Neural progenitor cell (in vitro differentiated cells): ENCODE data around the gene REXO5. TPM values are rescaled to one million over a fixed set of nuclear protein-coding genes. Genes with fewer than 3 reads are reported as not detected.

Source experiments
- DNase-seq: peaks from one replicate; pipeline ENCODE4 v3.0.0-alpha.2; 2016; ENCODE audit warnings: low spot score
- H2AFZ ChIP-seq: fragments of 200-600 bp; sonication (generic); replicated peaks from 2 replicates; pipeline ENCODE4 v1.6.1; 2016; ENCODE audit warnings: antibody characterized with exemption
- H3F3A ChIP-seq: fragments of 200-600 bp; sonication (generic); 2 replicates; pipeline ENCODE4 v1.6.1; 2016; ENCODE audit warnings: antibody characterized with exemption, low read depth
- H3K27ac ChIP-seq: fragments of 200-600 bp; sonication (generic); 2 replicates; pipeline ENCODE4 v1.5.1; 2016; ENCODE audit warnings: mild to moderate bottlenecking
- H3K27me3 ChIP-seq: fragments of 200-600 bp; sonication (generic); 2 replicates; pipeline ENCODE4 v1.6.1; 2016; ENCODE audit warnings: mild to moderate bottlenecking, moderate library complexity
- H3K36me3 ChIP-seq: fragments of 200-600 bp; sonication (generic); 2 replicates; pipeline ENCODE4 v1.5.1; 2016
- H3K4me1 ChIP-seq: fragments of 200-600 bp; sonication (generic); 2 replicates; pipeline ENCODE4 v1.6.1; 2016; ENCODE audit warnings: mixed run types
- H3K4me2 ChIP-seq: fragments of 200-600 bp; sonication (generic); 2 replicates; pipeline ENCODE4 v1.6.1; 2016
- H3K4me3 ChIP-seq: fragments of 200-600 bp; sonication (generic); 2 replicates; pipeline ENCODE4 v1.5.1; 2016
- H3K79me2 ChIP-seq: fragments of 200-600 bp; sonication (generic); 2 replicates; pipeline ENCODE4 v1.6.1; 2016; ENCODE audit warnings: low read depth
- H3K9ac ChIP-seq: fragments of 200-600 bp; sonication (generic); 2 replicates; pipeline ENCODE4 v1.6.1; 2016
- H3K9me3 ChIP-seq: fragments of 200-600 bp; sonication (generic); 2 replicates; pipeline ENCODE4 v1.5.1; 2016; ENCODE audit warnings: low read depth
- H4K20me1 ChIP-seq: fragments of 200-600 bp; sonication (generic); 2 replicates; pipeline ENCODE4 v1.6.1; 2016; ENCODE audit warnings: low read depth
- H3K27ac Mint-ChIP-seq: 3 replicates; pipeline ENCODE4 v1.8.0; 2021; ENCODE audit warnings: mixed read lengths
- H3K27me3 Mint-ChIP-seq: 2 replicates; pipeline ENCODE4 v1.8.0; 2022; ENCODE audit warnings: low read depth, mild to moderate bottlenecking, inconsistent platforms, moderate library complexity, mixed read lengths; ENCODE audit not compliant: insufficient read depth
- H3K36me3 Mint-ChIP-seq: 3 replicates; pipeline ENCODE4 v1.8.0; 2021; ENCODE audit warnings: mixed read lengths
- H3K4me1 Mint-ChIP-seq: 3 replicates; pipeline ENCODE4 v1.8.0; 2021; ENCODE audit warnings: mixed read lengths
- H3K4me3 Mint-ChIP-seq: 3 replicates; pipeline ENCODE4 v1.8.0; 2021; ENCODE audit warnings: mild to moderate bottlenecking, moderate library complexity, mixed read lengths
- H3K9me3 Mint-ChIP-seq: 3 replicates; pipeline ENCODE4 v1.8.0; 2020; ENCODE audit warnings: mixed read lengths
- CTCF ChIP-seq: fragments of 200-600 bp; sonication (generic); IDR thresholded peaks from 2 replicates; pipeline ENCODE4 v1.5.1; 2017; ENCODE audit warnings: antibody characterized with exemption, mild to moderate bottlenecking
- EZH2 ChIP-seq: fragments of 200-600 bp; sonication (generic); IDR thresholded peaks from 2 replicates; pipeline ENCODE4 v1.6.1; 2017; ENCODE audit warnings: antibody characterized with exemption, mild to moderate bottlenecking, moderate library complexity
- EZH2phosphoT487 ChIP-seq: fragments of 200-600 bp; sonication (generic); IDR thresholded peaks from 2 replicates; pipeline ENCODE4 v1.6.1; 2017; ENCODE audit warnings: antibody characterized with exemption
- total RNA-seq: library from RNA; depleted of rRNA; stranded (reverse); fragments of >200 nt; gene quantifications from 2 replicates; pipeline ENCODE4 v1.2.3, GENCODE V29; 2015; ENCODE audit warnings: low replicate concordance

Gene REXO5
- 9.8 and 13.1 TPM in 2 replicates for total RNA-seq

- H3K27ac ChIP-seq, result peak within 1 kb of the TSS; percentile 88
- H3F3A ChIP-seq, result peaks cover 14% of the 10 kb centered on the region
- H4K20me1 ChIP-seq, result no peaks in the 10 kb centered on the region
- peaks cover 18% of the 10 kb centered on the region for H3K79me2 ChIP-seq
- H3K9me3 ChIP-seq, result no peaks in the 10 kb centered on the region
- H3K36me3 ChIP-seq, result no peaks in the 10 kb centered on the region
- Mint-ChIP-seq H3K27ac (peak within 1 kb of the TSS; percentile 99), H3K4me3 (peak within 1 kb of the TSS; percentile 98), H3K36me3 (peaks cover 6% of the 10 kb centered on the region), H3K27me3 (no peaks in the 10 kb centered on the region), H3K9me3 (no peaks in the 10 kb centered on the region), H3K4me1 (peaks cover 7% of the 10 kb centered on the region)
- H2AFZ ChIP-seq, result peak within 1 kb of the TSS; percentile 98
- peaks cover 9% of the 10 kb centered on the region for H3K4me1 ChIP-seq
- H3K4me3 ChIP-seq, result peak within 1 kb of the TSS; percentile 78
- H3K9ac ChIP-seq, result peak within 1 kb of the TSS; percentile 66
- DNase-seq, result peak; percentile 95
- TF ChIP-seq EZH2phosphoT487 (no peak), CTCF (peak; percentile 45)
- no peaks in the 10 kb centered on the region for H3K27me3 ChIP-seq
- H3K4me2 ChIP-seq, result peak within 1 kb of the TSS; percentile 89
Observed at GRCh38 chr16:20806168-20807050, at the start of gene REXO5, which contains the start of gene ERI2. REXO5 (plus strand) TSS chr16:20806527; CDS start chr16:20806954, 427 bp downstream. ERI2 (minus strand) TSS chr16:20806472; CDS start chr16:20806430, 42 bp downstream.

- Histone ChIP-seq H3F3A (no peaks in the 10 kb centered on the region), H3K36me3 (no peaks in the 10 kb centered on the region), H3K79me2 (no peaks in the 10 kb centered on the region), H3K4me3 (no peak overlapping the region), H3K27ac (no peak overlapping the region), H3K9me3 (peaks cover 4% of the 10 kb centered on the region), H3K27me3 (no peaks in the 10 kb centered on the region), H2AFZ (no peak overlapping the region), H3K4me1 (no peaks in the 10 kb centered on the region), H3K9ac (no peak overlapping the region), H4K20me1 (no peaks in the 10 kb centered on the region), H3K4me2 (no peak overlapping the region)
- Mint-ChIP-seq H3K4me3 (no peak overlapping the region), H3K27ac (no peak overlapping the region), H3K4me1 (peaks cover 5% of the 10 kb centered on the region), H3K36me3 (no peaks in the 10 kb centered on the region), H3K9me3 (peaks cover 8% of the 10 kb centered on the region), H3K27me3 (peaks cover 4% of the 10 kb centered on the region)
- no peak for DNase-seq
- TF ChIP-seq EZH2phosphoT487 (no peak), EZH2 (no peak), CTCF (no peak)
Observed at GRCh38 chr16:20760346-20760745, 46.0 kb upstream of the REXO5 start.

- H3K4me3 ChIP-seq, result no peak overlapping the region
- peaks cover 5% of the 10 kb centered on the region for H3K4me1 Mint-ChIP-seq
- H3K27me3 Mint-ChIP-seq, result peaks cover 4% of the 10 kb centered on the region
- no peak overlapping the region for H3K9ac ChIP-seq
- no peaks in the 10 kb centered on the region for H3K79me2 ChIP-seq
- no peaks in the 10 kb centered on the region for H3K36me3 Mint-ChIP-seq
- H3K4me3 Mint-ChIP-seq, result no peak overlapping the region
- no peak overlapping the region for H3K4me2 ChIP-seq
- H3K27ac Mint-ChIP-seq, result no peak overlapping the region
- H3K4me1 ChIP-seq, result no peaks in the 10 kb centered on the region
- no peak overlapping the region for H3K27ac ChIP-seq
- no peaks in the 10 kb centered on the region for H4K20me1 ChIP-seq
- H3K27me3 ChIP-seq, result no peaks in the 10 kb centered on the region
- H2AFZ ChIP-seq, result no peak overlapping the region
- peaks cover 4% of the 10 kb centered on the region for H3K9me3 ChIP-seq
- peaks cover 8% of the 10 kb centered on the region for H3K9me3 Mint-ChIP-seq
- DNase-seq, result no peak
- TF ChIP-seq CTCF (no peak), EZH2phosphoT487 (no peak), EZH2 (no peak)
- H3F3A ChIP-seq, result no peaks in the 10 kb centered on the region
- no peaks in the 10 kb centered on the region for H3K36me3 ChIP-seq
Observed at GRCh38 chr16:20761175-20761574, 45.2 kb upstream of the REXO5 start.
